CD8-positive, alpha-beta memory T cell (primary cell): ENCODE measurements around the gene MPI. TPM values are rescaled to one million over a fixed set of nuclear protein-coding genes. Genes with fewer than 3 reads are reported as not detected.
"Not testable (repeated sequence)": the region's sequence is repeated elsewhere in the genome, so short reads cannot be mapped to it uniquely, and the experiment has no call there.

Experiments
- CTCF ChIA-PET: fragments of 350-600 bp; sonication (Branson Sonifier 250); formaldehyde crosslinking; loops from one replicate; lab custom pipeline; 2021; ENCODE audit warnings: antibody characterized with exemption; lab: Charles Lee
- POLR2A ChIA-PET: fragments of 350-600 bp; sonication (Branson Sonifier 250); formaldehyde crosslinking; loops from one replicate; lab custom pipeline; 2021; ENCODE audit warnings: antibody characterized with exemption; lab: Charles Lee
- DNase-seq, 5 donors: peaks; one replicate each; pipeline versions ENCODE4 v3.0.0 to v3.0.0-alpha.2; 2020 to 2022; ENCODE audit warnings: mixed read lengths in 1 of 5
- H3K27ac ChIP-seq: one replicate; pipeline ENCODE4 v1.7.0; 2013; ENCODE audit warnings: low read depth, mild to moderate bottlenecking, low read length, moderate library complexity
- H3K27me3 ChIP-seq: 2 replicates; pipeline ENCODE4 v1.7.0; 2013; ENCODE audit warnings: low read length, mild to moderate bottlenecking; ENCODE audit not compliant: insufficient read depth, poor library complexity, severe bottlenecking
- H3K36me3 ChIP-seq: 2 replicates; pipeline ENCODE4 v1.7.0; 2013; ENCODE audit warnings: mild to moderate bottlenecking, low read length, moderate library complexity; ENCODE audit not compliant: insufficient read depth
- H3K4me1 ChIP-seq: 2 replicates; pipeline ENCODE4 v1.7.0; 2013; ENCODE audit warnings: mild to moderate bottlenecking, low read length, moderate library complexity; ENCODE audit not compliant: insufficient read depth
- H3K4me3 ChIP-seq: 2 replicates; pipeline ENCODE4 v1.7.0; 2013; ENCODE audit warnings: mild to moderate bottlenecking, low read length
- H3K9me3 ChIP-seq: 2 replicates; pipeline ENCODE4 v1.7.0; 2013; ENCODE audit warnings: mild to moderate bottlenecking, low read length
- H3K27ac Mint-ChIP-seq, 8 donors: one replicate each; pipeline ENCODE4 v1.8.0; 2020 to 2021; ENCODE audit warnings: mixed read lengths in 8 of 8, mild to moderate bottlenecking in 6 of 8, inconsistent platforms in 3 of 8, moderate library complexity in 3 of 8
- H3K27me3 Mint-ChIP-seq, 2 donors: one replicate each; pipeline ENCODE4 v1.8.0; 2020 to 2021; ENCODE audit warnings: mixed read lengths in 2 of 2, mild to moderate bottlenecking in 1 of 2, moderate library complexity in 1 of 2
- H3K36me3 Mint-ChIP-seq, 3 donors: one replicate each; pipeline ENCODE4 v1.8.0; 2020 to 2021; ENCODE audit warnings: mixed read lengths in 3 of 3, inconsistent platforms in 1 of 3, mild to moderate bottlenecking in 1 of 3
- H3K4me1 Mint-ChIP-seq, 3 donors: one replicate each; pipeline ENCODE4 v1.8.0; 2020 to 2021; ENCODE audit warnings: mixed read lengths in 3 of 3, inconsistent platforms in 1 of 3, mild to moderate bottlenecking in 1 of 3
- H3K4me3 Mint-ChIP-seq, 7 donors: one replicate each; pipeline ENCODE4 v1.8.0; 2020 to 2021; ENCODE audit warnings: mixed read lengths in 7 of 7, mild to moderate bottlenecking in 6 of 7, moderate library complexity in 4 of 7, inconsistent platforms in 2 of 7
- H3K9me3 Mint-ChIP-seq, 5 donors: one replicate each; pipeline ENCODE4 v1.8.0; 2020 to 2022; ENCODE audit warnings: mixed read lengths in 5 of 5, mild to moderate bottlenecking in 3 of 5, moderate library complexity in 2 of 5, inconsistent platforms in 1 of 5
- polyA plus RNA-seq: library from polyadenylated mRNA; unstranded; fragments of 300-500 nt; fragmentation: Illumina TruSeq; gene quantifications from one replicate; pipeline ENCODE4 v1.2.3, GENCODE V29; 2021
- total RNA-seq, 2 experiments: library from RNA; stranded (reverse); gene quantifications; one replicate each; pipeline ENCODE4 v1.2.3, GENCODE V29; 2021

MPI gene
- total and polyA plus RNA-seq, 3 experiments from 2014 or later = 40.4 to 61.1 (median 43.0) TPM

DNA sequence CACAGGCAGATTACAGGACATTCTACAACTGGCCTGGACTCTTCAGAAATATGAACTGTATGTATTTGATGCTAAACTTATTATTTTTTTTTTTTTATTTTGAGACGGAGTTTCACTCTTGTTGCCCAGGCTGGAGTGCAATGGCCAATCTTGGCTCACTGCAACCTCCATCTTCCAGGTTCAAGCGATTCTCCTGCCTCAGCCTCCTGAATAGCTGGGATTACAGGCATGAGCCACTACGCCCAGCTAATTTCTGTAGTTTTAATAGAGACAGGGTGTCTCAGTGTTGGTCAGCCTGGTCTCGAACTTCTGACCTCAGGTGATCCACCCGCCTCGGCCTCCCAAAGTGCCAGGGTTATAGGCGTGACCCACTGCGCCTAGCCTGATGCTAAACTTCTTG is 24.0 kb downstream of the MPI start:
- H3K9me3 ChIP-seq, H3K4me1 ChIP-seq, H3K4me3 Mint-ChIP-seq, H3K9me3 Mint-ChIP-seq, H3K4me3 ChIP-seq, H3K36me3 ChIP-seq, DNase-seq, H3K27ac ChIP-seq, H3K27me3 ChIP-seq, H3K27me3 Mint-ChIP-seq, POLR2A ChIA-PET, H3K4me1 Mint-ChIP-seq: not testable (repeated sequence)
- H3K36me3 Mint-ChIP-seq = peaks cover 0 to 46% (median 8%) of the 10 kb centered on the region in 3 donors
- H3K27ac Mint-ChIP-seq = peak overlapping the region in 2 of 8 donors; percentile 76 to 77
- CTCF ChIA-PET = interaction anchor here (1.3 kb wide), 1 partner anchor 12 kb away, joined by 4 read pairs; no protein-coding TSS in a partner anchor

DNA sequence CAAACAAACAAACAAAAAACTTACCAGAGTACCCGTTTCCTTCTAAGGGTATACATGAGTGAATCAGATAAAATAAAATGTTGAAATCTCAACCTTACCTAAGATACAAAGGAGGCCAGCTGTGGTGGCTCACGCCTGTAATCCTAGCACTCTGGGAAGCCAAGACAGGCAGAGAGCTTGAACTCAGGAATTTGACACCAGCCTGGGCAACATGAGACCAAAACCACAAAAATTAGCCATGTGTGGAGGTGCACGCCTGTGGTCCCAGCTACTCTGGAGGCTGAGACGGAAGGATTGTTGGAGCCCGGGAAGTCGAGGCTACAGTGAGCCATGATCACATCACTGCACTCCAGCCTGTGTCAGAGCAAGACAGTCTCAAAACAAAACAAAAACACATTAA is 27.8 kb downstream of the MPI start:
- Mint-ChIP-seq H3K27ac (no peak overlapping the region), H3K27me3 (no peaks in the 10 kb centered on the region), H3K4me1 (no peaks in the 10 kb centered on the region), H3K36me3 (peaks cover 5 to 69% (median 21%) of the 10 kb centered on the region in 3 donors), H3K4me3 (no peak overlapping the region), H3K9me3 (no peaks in the 10 kb centered on the region)
- no peak for DNase-seq
- H3K9me3 ChIP-seq = no peaks in the 10 kb centered on the region
- H3K27me3 ChIP-seq = no peaks in the 10 kb centered on the region
- peaks cover 25% of the 10 kb centered on the region for H3K36me3 ChIP-seq
- H3K27ac ChIP-seq = no peak overlapping the region
- ChIA-PET CTCF (interaction anchor here (1.1 kb wide), 1 partner anchor 16 kb away, joined by 4 read pairs; no protein-coding TSS in a partner anchor), POLR2A (no interaction called here)
- no peak overlapping the region for H3K4me3 ChIP-seq
- H3K4me1 ChIP-seq = no peaks in the 10 kb centered on the region

DNA sequence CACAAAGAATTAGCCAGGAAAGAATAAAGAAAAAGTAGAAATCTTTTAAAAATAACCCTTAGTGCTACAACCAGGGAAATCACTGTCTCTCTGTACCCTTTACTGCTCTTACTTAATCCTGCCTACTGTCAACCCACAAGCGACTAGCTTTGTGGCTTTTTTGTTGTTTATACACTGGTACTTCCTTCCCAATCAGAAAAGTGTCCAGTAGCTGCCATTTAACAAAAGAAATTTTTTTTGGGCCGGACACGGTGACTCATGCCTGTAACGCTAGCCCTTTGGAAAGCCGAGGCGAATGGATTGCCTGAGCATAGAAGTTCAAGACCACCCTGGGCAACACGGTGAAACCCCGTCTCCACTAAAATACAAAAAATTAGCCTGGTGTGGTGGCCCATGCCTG is 30.6 kb downstream of the MPI start:
- Mint-ChIP-seq H3K27me3 (no peaks in the 10 kb centered on the region), H3K9me3 (no peaks in the 10 kb centered on the region), H3K36me3 (peaks cover 5 to 68% (median 25%) of the 10 kb centered on the region in 3 donors), H3K27ac (peak overlapping the region in 2 of 8 donors; percentile 4 to 18), H3K4me3 (no peak overlapping the region), H3K4me1 (peaks cover 0 to 5% (median 0%) of the 10 kb centered on the region in 3 donors)
- Histone ChIP-seq H3K36me3 (peaks cover 25% of the 10 kb centered on the region), H3K4me3 (no peak overlapping the region), H3K9me3 (no peaks in the 10 kb centered on the region), H3K4me1 (no peaks in the 10 kb centered on the region), H3K27me3 (no peaks in the 10 kb centered on the region), H3K27ac (no peak overlapping the region)
- DNase-seq = no peak
- POLR2A ChIA-PET = no interaction called here
- CTCF ChIA-PET = interaction anchor here (0.8 kb wide), 1 partner anchor 19 kb away, joined by 3 read pairs; no protein-coding TSS in a partner anchor

DNA sequence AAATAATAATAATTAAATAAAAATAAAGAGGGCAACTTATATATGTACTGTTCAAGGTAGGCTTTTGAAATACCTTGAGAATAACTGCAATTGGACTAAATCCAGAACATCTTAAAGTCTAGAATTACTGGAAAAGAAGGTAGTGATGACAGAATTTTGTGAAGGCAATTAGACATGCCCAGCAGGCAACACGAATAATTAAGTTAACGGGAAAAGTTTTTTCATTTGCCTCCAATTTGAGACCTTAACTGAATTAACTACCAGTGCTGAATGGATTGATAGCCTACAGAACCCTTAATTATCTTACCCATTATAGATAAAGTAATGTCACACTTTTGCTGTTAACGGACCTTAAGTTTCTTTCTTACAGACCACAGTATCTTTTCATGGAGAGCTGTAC is 34.7 kb downstream of the MPI start:
- Histone ChIP-seq H3K36me3 (peaks cover 26% of the 10 kb centered on the region), H3K27ac (no peak overlapping the region), H3K9me3 (no peaks in the 10 kb centered on the region), H3K4me3 (no peak overlapping the region), H3K4me1 (no peaks in the 10 kb centered on the region), H3K27me3 (no peaks in the 10 kb centered on the region)
- no peaks in the 10 kb centered on the region for H3K27me3 Mint-ChIP-seq
- H3K4me3 Mint-ChIP-seq = no peak overlapping the region
- H3K36me3 Mint-ChIP-seq = peaks cover 5 to 66% (median 22%) of the 10 kb centered on the region in 3 donors
- H3K27ac Mint-ChIP-seq = peak overlapping the region in 1 of 8 donors; percentile 48
- H3K9me3 Mint-ChIP-seq = no peaks in the 10 kb centered on the region
- H3K4me1 Mint-ChIP-seq = peaks cover 0 to 5% (median 0%) of the 10 kb centered on the region in 3 donors
- ChIA-PET POLR2A (no interaction called here), CTCF (no interaction called here)
- no peak for DNase-seq

DNA sequence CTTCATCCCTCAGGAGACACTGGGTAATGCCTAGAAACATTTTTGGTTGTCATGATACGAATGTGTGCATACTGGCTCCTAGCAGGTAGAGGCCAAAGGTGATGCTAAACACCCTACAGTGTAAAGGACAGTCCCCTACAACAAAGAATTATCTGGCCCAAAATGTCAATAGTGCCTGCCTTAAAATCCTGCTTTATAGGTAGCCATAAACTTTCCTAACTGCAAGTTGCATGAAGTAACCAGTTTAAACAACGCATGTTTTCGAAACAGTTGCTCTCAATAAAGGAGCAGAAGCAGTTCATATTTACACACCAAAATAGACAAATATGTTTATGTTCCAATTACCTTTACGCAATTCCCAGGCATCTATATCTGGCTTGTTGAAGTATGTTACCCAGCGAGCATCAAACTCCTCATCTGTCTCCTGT is 38.9 kb downstream of the MPI start:
- peaks cover 0 to 49% (median 9%) of the 10 kb centered on the region in 3 donors for H3K36me3 Mint-ChIP-seq
- Histone ChIP-seq H3K9me3 (no peaks in the 10 kb centered on the region), H3K4me1 (peaks cover 5% of the 10 kb centered on the region), H3K27me3 (no peaks in the 10 kb centered on the region), H3K36me3 (peaks cover 16% of the 10 kb centered on the region), H3K27ac (no peak overlapping the region), H3K4me3 (no peak overlapping the region)
- peaks cover 10 to 21% (median 16%) of the 10 kb centered on the region in 3 donors for H3K4me1 Mint-ChIP-seq
- CTCF ChIA-PET = no interaction called here
- DNase-seq = no peak
- POLR2A ChIA-PET = no interaction called here
- no peak overlapping the region for H3K4me3 Mint-ChIP-seq
- H3K27me3 Mint-ChIP-seq = no peaks in the 10 kb centered on the region
- peak overlapping the region in 1 of 8 donors; percentile 21 for H3K27ac Mint-ChIP-seq
- no peaks in the 10 kb centered on the region for H3K9me3 Mint-ChIP-seq

DNA sequence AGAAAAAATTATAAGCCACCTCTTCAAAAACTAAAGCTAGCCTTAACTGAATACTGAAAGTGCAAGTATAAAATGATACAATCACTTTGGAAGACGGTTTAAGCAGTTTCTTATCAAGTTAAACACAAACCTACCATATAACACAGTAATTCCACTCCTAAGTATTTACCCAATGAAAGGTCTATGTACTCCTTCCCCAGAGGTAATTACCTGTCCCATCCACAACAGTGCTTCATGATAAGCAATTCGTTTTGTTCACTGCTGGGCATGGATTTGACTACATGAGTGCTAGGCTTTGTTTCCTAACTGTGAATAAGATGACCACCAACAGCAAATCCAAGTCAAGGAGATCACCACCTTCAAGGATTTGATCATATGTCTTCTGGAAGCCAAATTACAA is 43.7 kb downstream of the MPI start:
- H3K9me3 Mint-ChIP-seq = no peaks in the 10 kb centered on the region
- no peak overlapping the region for H3K4me3 ChIP-seq
- POLR2A ChIA-PET = no interaction called here
- peaks cover 0 to 30% (median 4%) of the 10 kb centered on the region in 3 donors for H3K36me3 Mint-ChIP-seq
- H3K27me3 Mint-ChIP-seq = peaks cover 0 to 1% of the 10 kb centered on the region in 2 donors
- no peaks in the 10 kb centered on the region for H3K9me3 ChIP-seq
- H3K27ac Mint-ChIP-seq = peak overlapping the region in 7 of 8 donors; percentile 7 to 68 (median 36)
- peak overlapping the region in 3 of 7 donors; percentile 20 to 71 (median 59) for H3K4me3 Mint-ChIP-seq
- H3K4me1 ChIP-seq = peaks cover 23% of the 10 kb centered on the region
- peaks cover 30 to 48% (median 45%) of the 10 kb centered on the region in 3 donors for H3K4me1 Mint-ChIP-seq
- CTCF ChIA-PET = interaction anchor here (1.7 to 2.0 kb wide), 2 partner anchors 26 to 32 kb away, joined by 6 to 8 read pairs; partner anchors contain the start of gene FAM219B
- H3K27ac ChIP-seq = no peak overlapping the region
- DNase-seq = no peak
- peaks cover 11% of the 10 kb centered on the region for H3K36me3 ChIP-seq
- no peaks in the 10 kb centered on the region for H3K27me3 ChIP-seq

DNA sequence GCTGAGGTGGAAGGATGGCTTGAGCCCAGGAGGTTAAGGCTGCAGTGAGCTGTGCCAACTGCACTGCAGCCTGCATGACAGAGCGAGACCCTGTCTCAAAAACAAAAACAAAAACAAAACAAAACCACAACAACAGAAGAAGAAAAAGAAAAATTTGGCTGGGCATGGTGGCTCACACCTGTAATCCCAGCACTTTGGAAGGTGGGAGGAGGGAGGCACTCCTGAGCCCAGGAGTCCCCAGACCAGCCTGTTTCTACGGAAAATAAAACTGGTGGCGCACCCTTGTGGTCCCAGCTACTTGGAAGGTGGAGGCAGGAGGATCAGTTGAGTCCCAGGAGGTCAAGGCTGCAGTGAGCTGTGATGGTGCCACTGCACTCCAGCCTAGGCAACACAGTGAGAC is 45.4 kb downstream of the MPI start:
- H3K27ac ChIP-seq, H3K27me3 Mint-ChIP-seq, H3K36me3 ChIP-seq, H3K4me3 ChIP-seq, H3K9me3 Mint-ChIP-seq, H3K9me3 ChIP-seq, DNase-seq, POLR2A ChIA-PET, H3K27me3 ChIP-seq: not testable (repeated sequence)
- Mint-ChIP-seq H3K27ac (peak overlapping the region in 6 of 8 donors; percentile 7 to 80 (median 68)), H3K4me1 (peaks cover 30 to 48% (median 45%) of the 10 kb centered on the region in 3 donors), H3K36me3 (peaks cover 0 to 18% (median 4%) of the 10 kb centered on the region in 3 donors), H3K4me3 (peak overlapping the region; percentile 50 to 89 (median 59))
- H3K4me1 ChIP-seq = peaks cover 23% of the 10 kb centered on the region
- CTCF ChIA-PET = interaction anchor here (0.8 to 2.2 kb wide), 4 partner anchors 16 to 269 kb away, joined by 3 to 8 read pairs (median 6); partner anchors contain the start of gene FAM219B

DNA sequence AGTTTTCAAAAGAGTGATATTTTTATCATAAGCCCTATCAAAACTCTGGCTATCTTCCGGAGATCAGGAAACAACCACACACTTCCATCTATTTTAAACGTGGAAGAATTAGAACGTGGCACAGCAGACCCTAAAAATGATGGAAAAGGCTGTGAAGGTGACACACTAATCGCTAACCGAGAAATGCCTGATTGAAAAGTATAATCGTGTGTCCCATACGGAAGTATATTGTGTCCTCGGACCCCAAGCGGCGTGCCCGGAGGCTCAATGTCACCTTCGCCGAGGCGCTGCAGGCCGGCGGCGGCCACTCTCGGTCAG is 47.4 kb downstream of the MPI start:
- Mint-ChIP-seq H3K27me3 (peaks cover 0 to 3% of the 10 kb centered on the region in 2 donors), H3K27ac (peak overlapping the region; percentile 46 to 91 (median 83)), H3K4me3 (peak overlapping the region; percentile 91 to 98 (median 94)), H3K9me3 (no peaks in the 10 kb centered on the region), H3K4me1 (peaks cover 28 to 42% (median 37%) of the 10 kb centered on the region in 3 donors), H3K36me3 (peaks cover 0 to 6% (median 0%) of the 10 kb centered on the region in 3 donors)
- Histone ChIP-seq H3K4me3 (peak overlapping the region; percentile 67), H3K4me1 (peaks cover 23% of the 10 kb centered on the region), H3K27ac (peak overlapping the region; percentile 86), H3K9me3 (no peaks in the 10 kb centered on the region), H3K27me3 (no peaks in the 10 kb centered on the region), H3K36me3 (no peaks in the 10 kb centered on the region)
- CTCF ChIA-PET = interaction anchor here (0.9 to 1.5 kb wide), 5 partner anchors 13 to 166 kb away, joined by 3 to 8 read pairs (median 4); no protein-coding TSS in a partner anchor
- POLR2A ChIA-PET = interaction anchor here (1.0 to 1.2 kb wide), 4 partner anchors 20 to 150 kb away, joined by 3 to 8 read pairs (median 6); partner anchors contain the start of genes FAM219B and RPP25
- no peak for DNase-seq
